ENCODE results near the gene CD2BP2. TPM values are rescaled to one million over a fixed set of nuclear protein-coding genes. Genes with fewer than 3 reads are reported as not detected.
A peak's percentile ranks its signal among the peaks of the same experiment; 100 is the strongest.

The CD2BP2 gene
- total and polyA plus RNA-seq, 2 of the 13 experiments (the other 11 are each of a cell fraction or from before 2014, with no cell fraction given): 24.9 to 54.6 TPM

- TF ChIP-seq, protein P1, sequence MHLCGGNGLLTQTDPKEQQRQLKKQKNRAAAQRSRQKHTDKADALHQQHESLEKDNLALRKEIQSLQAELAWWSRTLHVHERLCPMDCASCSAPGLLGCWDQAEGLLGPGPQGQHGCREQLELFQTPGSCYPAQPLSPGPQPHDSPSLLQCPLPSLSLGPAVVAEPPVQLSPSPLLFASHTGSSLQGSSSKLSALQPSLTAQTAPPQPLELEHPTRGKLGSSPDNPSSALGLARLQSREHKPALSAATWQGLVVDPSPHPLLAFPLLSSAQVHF (CRISPR knock-in tag; IDR thresholded peaks at IDR 0.05): no peak
- TF ChIP-seq NFIC (IDR thresholded peaks at IDR 0.05; ENCODE audit: low read length) (no peak), MEF2D (CRISPR knock-in tag; IDR thresholded peaks at IDR 0.05) (no peak), ZNF652 (CRISPR knock-in tag; IDR thresholded peaks at IDR 0.05; ENCODE audit: borderline replicate concordance, low read depth) (no peak), SRSF9 (IDR thresholded peaks at IDR 0.05; ENCODE audit: borderline replicate concordance, insufficient read depth, low read depth, low read length, poor library complexity, severe bottlenecking) (no peak), ZNF713 (CRISPR knock-in tag; IDR thresholded peaks at IDR 0.05) (peak; percentile 74; the same call in 1 of the 2 replicates), ZBTB38 (CRISPR knock-in tag; IDR thresholded peaks at IDR 0.05) (0 out of 2 replicates have a peak, but pooled peaks have one; percentile 20), ZNF260 (CRISPR knock-in tag; IDR thresholded peaks at IDR 0.05; ENCODE audit: borderline replicate concordance, low read depth) (no peak), REXO4 (CRISPR knock-in tag; IDR thresholded peaks at IDR 0.05; ENCODE audit: borderline replicate concordance) (no peak), U2AF1 (optimal IDR thresholded peaks at IDR 0.05; ENCODE audit: low read depth, low read length) (no peak), ZSCAN29 (CRISPR knock-in tag; conservative IDR thresholded peaks at IDR 0.05) (no peak), TMF1 (CRISPR knock-in tag; IDR thresholded peaks at IDR 0.05; ENCODE audit: low read depth) (no peak), ZSCAN31 (CRISPR knock-in tag; IDR thresholded peaks at IDR 0.05; ENCODE audit: low read depth) (no peak), MYC (CRISPR knock-in tag; IDR thresholded peaks at IDR 0.05; ENCODE audit: borderline replicate concordance) (no peak), KDM5A (IDR thresholded peaks at IDR 0.05; ENCODE audit: borderline replicate concordance, low read length) (no peak), KLF15 (CRISPR knock-in tag; IDR thresholded peaks at IDR 0.05; ENCODE audit: borderline replicate concordance) (no peak), CENPT (CRISPR knock-in tag; IDR thresholded peaks at IDR 0.05; ENCODE audit: low read depth) (no peak), MIER2 (CRISPR knock-in tag; IDR thresholded peaks at IDR 0.05) (no peak), ZNF772 (CRISPR knock-in tag; IDR thresholded peaks at IDR 0.05) (no peak), NR2F1 (CRISPR knock-in tag; IDR thresholded peaks at IDR 0.05) (no peak), NFKB2 (CRISPR knock-in tag; IDR thresholded peaks at IDR 0.05; ENCODE audit: borderline replicate concordance) (no peak), ZNF234 (CRISPR knock-in tag; conservative IDR thresholded peaks at IDR 0.05) (no peak), TEAD3 (CRISPR knock-in tag; optimal IDR thresholded peaks at IDR 0.05; ENCODE audit: borderline replicate concordance) (peak; percentile 22), ZNF556 (CRISPR knock-in tag; IDR thresholded peaks at IDR 0.05; ENCODE audit: borderline replicate concordance) (no peak), KLF12 (CRISPR knock-in tag; IDR thresholded peaks at IDR 0.05; ENCODE audit: borderline replicate concordance) (0 out of 2 replicates have a peak, but pooled peaks have one; percentile 10), DMAP1 (CRISPR knock-in tag; IDR thresholded peaks at IDR 0.05) (no peak), HMGA1 (CRISPR knock-in tag; conservative IDR thresholded peaks at IDR 0.05) (no peak)
- TF ChIP-seq, protein P2, sequence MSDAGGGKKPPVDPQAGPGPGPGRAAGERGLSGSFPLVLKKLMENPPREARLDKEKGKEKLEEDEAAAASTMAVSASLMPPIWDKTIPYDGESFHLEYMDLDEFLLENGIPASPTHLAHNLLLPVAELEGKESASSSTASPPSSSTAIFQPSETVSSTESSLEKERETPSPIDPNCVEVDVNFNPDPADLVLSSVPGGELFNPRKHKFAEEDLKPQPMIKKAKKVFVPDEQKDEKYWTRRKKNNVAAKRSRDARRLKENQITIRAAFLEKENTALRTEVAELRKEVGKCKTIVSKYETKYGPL (CRISPR knock-in tag; IDR thresholded peaks at IDR 0.05): no peak
- TF ChIP-seq, protein P3, sequence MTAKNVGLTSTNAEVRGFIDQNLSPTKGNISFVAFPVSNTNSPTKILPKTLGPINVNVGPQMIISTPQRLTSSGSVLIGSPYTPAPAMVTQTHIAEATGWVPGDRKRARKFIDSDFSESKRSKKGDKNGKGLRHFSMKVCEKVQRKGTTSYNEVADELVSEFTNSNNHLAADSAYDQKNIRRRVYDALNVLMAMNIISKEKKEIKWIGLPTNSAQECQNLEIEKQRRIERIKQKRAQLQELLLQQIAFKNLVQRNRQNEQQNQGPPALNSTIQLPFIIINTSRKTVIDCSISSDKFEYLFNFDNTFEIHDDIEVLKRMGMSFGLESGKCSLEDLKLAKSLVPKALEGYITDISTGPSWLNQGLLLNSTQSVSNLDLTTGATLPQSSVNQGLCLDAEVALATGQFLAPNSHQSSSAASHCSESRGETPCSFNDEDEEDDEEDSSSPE (CRISPR knock-in tag; IDR thresholded peaks at IDR 0.05): no peak
Measured at GRCh38 chr16:30377050-30377811, 22.1 kb upstream of the CD2BP2 start (continued).
